HG02981 (cell line): ENCODE results near the gene AQP9.

Experiments
- ATAC-seq: cut with Tn5 transposase; IDR thresholded peaks from one replicate; pipeline ENCODE4 v1.9.1; 2021; ENCODE audit warnings: mild to moderate bottlenecking, moderate library complexity; ENCODE audit not compliant: unreplicated experiment

The AQP9 gene

DNA sequence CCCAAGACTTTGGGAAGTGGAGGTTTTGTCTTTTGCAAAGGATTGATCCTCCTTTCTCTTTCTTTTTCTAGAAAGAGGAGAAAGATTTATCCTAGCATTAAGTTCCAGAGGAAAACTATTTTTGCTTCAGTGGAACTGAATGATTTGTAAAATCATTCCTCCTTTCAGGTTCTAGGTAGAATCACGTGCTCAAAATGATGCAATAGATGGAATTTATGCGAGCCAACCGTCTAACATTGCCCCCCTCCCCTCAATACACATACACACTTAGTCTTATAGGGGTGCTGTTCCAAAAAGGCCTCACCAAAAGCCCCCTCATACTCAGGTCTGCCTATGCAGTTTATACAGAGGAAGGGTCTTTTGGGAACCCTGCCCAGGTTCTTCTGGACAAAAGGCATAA lies 85.3 kb downstream of the AQP9 start:
- no peak for ATAC-seq

DNA sequence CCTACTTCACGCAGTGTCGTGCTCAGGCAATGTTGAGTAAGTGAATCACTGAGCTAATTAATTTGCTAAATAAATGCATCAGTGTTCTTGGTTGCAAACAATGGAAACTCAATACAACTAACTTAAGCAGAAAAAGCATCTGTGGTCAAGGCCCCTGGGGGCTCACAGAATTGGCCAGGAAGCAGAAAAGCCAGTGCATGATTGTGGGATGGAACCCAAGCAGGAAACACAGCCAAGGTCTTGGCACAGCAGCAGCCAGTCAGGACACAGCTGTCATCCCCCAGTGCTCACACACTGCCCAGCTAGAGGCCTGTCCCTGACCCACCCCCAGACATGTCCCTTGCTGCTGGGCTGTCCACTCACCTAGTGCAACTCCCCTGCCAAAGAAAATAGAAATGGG lies 85.9 kb downstream of the AQP9 start:
- no peak for ATAC-seq

DNA sequence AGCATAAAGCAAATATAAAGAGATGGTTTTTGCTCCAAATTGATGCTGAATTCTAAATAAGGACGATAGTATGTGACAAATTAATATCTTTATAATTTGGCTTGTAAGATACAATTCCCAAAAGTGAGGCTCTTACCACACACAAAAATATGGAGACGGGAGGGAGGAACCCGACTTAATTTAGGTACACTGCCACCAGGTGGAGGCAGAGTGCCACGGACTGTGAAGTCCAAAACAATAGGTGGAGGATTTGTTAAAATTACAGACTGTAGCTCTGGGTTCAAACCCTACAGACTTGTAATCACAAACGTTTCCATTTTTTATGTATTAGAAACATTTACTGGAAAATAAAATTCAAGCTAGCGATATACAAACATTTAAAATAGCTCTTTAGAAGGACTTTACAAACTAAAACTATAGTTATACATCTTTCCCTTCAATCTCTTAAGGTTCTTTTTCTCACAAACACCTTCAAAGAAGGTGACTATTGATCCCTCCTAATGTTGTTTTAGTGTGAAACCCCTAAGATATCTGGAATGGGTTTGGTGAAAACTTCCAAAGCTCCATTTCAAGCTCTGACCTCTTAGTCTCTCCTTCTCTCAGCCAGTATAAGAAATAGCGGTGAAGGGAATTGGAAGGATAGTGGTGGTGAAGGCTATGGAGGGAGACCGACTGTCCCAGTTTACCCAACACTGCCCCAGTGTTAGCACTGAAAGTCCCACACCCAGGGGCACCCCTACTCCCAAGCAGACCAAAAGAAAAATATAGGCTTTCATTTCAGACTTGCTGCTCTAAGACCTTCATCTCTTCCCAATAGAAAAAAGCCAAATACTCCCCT lies 89.7 kb downstream of the AQP9 start:
- no peak for ATAC-seq

DNA sequence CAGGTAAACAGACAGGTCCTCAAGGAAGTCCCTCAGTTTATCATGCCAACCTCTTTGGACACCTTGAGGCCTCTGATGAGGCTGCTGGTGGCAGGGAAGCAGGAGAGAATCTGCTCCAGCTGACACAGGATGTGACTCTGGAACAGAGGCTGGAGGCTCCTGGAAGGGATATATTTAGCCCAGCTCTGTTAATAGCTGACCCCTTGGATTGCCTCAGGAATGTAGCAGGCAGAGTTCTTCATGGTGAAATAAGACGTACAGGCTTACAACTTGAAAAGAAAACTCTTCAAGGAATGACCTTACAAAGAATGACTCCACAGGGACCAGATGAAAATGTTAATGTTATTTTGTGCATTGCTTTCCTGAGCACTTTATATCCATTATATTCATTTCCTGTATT lies 90.5 kb downstream of the AQP9 start:
- ATAC-seq = no peak

DNA sequence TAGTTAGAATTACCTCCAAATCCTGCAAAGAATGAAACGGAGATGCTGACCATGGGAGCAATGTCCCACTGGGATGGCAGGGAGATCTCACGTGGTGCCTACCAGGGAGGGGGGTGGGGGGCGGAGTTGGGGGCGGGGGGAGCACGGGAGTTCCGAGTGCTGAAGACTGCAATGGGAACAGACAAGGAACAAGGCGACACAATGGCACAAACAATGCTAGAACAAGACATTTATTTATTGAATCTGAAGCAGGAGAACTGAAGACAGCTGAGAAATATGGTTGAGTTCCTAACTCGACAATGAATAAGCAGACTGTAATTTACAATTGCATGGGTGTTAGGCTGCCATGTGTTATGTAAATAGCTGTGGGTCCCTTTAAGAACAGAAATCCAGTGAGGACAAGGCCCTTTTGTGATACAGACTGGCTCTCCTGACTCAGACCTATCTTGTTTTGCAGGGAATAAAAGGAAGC lies 91.2 kb downstream of the AQP9 start:
- ATAC-seq = no peak

GRCh38 chr15:58232281-58233065 lies 94.3 kb downstream of the AQP9 start:
- ATAC-seq = no peak

GRCh38 chr15:58233341-58233740 lies 95.2 kb downstream of the AQP9 start:
- no peak for ATAC-seq
